Measurements from ENCODE around the gene CD248.

DNA sequence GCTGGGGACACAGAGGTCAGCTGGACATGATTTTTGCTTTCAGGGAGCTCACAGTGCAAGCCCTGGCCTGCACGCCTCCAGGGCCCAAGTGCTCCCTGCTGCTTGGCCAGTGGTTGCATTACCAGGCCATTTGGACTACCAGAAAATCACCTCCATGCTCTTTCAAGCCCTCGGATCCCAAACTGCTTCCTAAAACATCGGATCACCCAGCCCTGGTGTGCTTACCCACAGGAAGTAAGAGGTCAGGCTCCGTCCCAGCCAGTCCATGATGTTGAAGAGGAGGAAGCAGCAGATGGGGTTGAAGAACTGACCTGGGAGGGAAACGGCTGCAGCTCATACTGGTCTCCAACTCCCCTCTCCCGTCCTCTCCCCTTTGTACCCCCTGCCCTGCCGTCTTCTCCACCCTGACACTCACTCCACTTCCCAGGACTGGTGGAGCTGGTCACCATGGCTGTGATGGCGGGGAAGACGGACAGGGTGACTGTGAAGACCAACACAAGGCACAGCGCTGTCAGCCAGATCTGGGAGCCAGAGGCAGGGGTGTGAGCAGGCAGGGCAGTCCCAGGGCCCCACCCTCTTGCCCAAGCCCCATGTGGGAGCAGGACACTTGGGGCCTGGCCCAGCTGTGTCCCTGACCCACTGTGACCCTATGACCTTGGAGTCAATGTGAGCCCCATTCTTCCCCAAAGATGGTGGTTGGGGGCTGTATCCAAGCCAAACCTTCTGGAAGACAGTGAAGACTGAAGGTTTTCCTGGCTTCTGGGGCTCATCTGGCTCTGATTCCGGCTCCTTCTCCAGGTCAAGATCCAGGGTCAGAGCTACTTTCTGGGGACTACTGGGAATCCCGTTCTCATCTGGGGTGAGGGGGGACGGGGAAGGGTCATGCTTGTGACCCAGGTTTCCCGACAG, 49.1 kb upstream of the CD248 start:
- no peak for TF ChIP-seq POLR2A (IDR thresholded peaks at IDR 0.05; ENCODE audit: low read depth, low read length)
- TF ChIP-seq TAF1 (IDR thresholded peaks at IDR 0.05; ENCODE audit: borderline replicate concordance, low read depth, low read length), result no peak

Measured in GM12892 (cell line).